MM.1S (cell line): Measurements from ENCODE around the gene B4GALT3.

ENCODE experiments used
- DNase-seq: peaks from one replicate; pipeline ENCODE4 v3.0.0-alpha.2; 2015
- H2AFZ ChIP-seq: fragments of 300-600 bp; sonication (generic); 2 replicates; pipeline ENCODE4 v1.6.0; 2016; ENCODE audit warnings: antibody characterized with exemption, low read length
- H3F3A ChIP-seq: fragments of 300-600 bp; sonication (generic); 2 replicates; pipeline ENCODE4 v1.6.1; 2016; ENCODE audit warnings: mild to moderate bottlenecking, antibody characterized with exemption, low read length, moderate library complexity, mixed read lengths; ENCODE audit not compliant: insufficient read depth
- H3K27ac ChIP-seq: fragments of 300-600 bp; sonication (generic); 2 replicates; pipeline ENCODE4 v1.5.1; 2016; ENCODE audit warnings: mild to moderate bottlenecking, low read length
- H3K27me3 ChIP-seq: fragments of 300-600 bp; sonication (generic); replicated peaks from 2 replicates; pipeline ENCODE4 v1.6.0; 2016; ENCODE audit warnings: low read length; ENCODE audit not compliant: insufficient read depth
- H3K36me3 ChIP-seq: fragments of 300-600 bp; sonication (generic); replicated peaks from 2 replicates; pipeline ENCODE4 v1.6.1; 2016; ENCODE audit warnings: mild to moderate bottlenecking, low read length, mixed read lengths; ENCODE audit not compliant: insufficient read depth
- H3K4me1 ChIP-seq: fragments of 300-600 bp; sonication (generic); 2 replicates; pipeline ENCODE4 v1.6.1; 2016; ENCODE audit warnings: low read length, mixed read lengths
- H3K4me2 ChIP-seq: fragments of 300-600 bp; sonication (generic); 2 replicates; pipeline ENCODE4 v1.6.0; 2016; ENCODE audit warnings: low read depth, low read length
- H3K4me3 ChIP-seq: fragments of 300-600 bp; sonication (generic); 2 replicates; pipeline ENCODE4 v1.5.1; 2016; ENCODE audit warnings: low read length, mixed read lengths
- H3K79me2 ChIP-seq: fragments of 300-600 bp; sonication (generic); 2 replicates; pipeline ENCODE4 v1.6.1; 2016; ENCODE audit warnings: mixed run types, low read length, mixed read lengths
- H3K9ac ChIP-seq: fragments of 300-600 bp; sonication (generic); 2 replicates; pipeline ENCODE4 v1.6.1; 2016; ENCODE audit warnings: low read length, mixed read lengths
- H3K9me2 ChIP-seq: fragments of 300-600 bp; sonication (generic); replicated peaks from 2 replicates; pipeline ENCODE4 v1.6.1; 2016; ENCODE audit warnings: mild to moderate bottlenecking, low read length, mixed read lengths; ENCODE audit not compliant: insufficient read depth
- H3K9me3 ChIP-seq: fragments of 300-600 bp; sonication (generic); replicated peaks from 2 replicates; pipeline ENCODE4 v1.6.1; 2016; ENCODE audit warnings: mild to moderate bottlenecking, low read length, mixed read lengths; ENCODE audit not compliant: insufficient read depth
- H4K20me1 ChIP-seq: fragments of 300-600 bp; sonication (generic); 2 replicates; pipeline ENCODE4 v1.6.1; 2016; ENCODE audit warnings: mild to moderate bottlenecking, low read length, moderate library complexity, mixed read lengths; ENCODE audit not compliant: insufficient read depth
- CTCF ChIP-seq: fragments of 300-600 bp; sonication (generic); IDR thresholded peaks from 2 replicates; pipeline ENCODE4 v1.5.1; 2016; ENCODE audit warnings: antibody characterized with exemption, low read length, mixed read lengths
- EZH2 ChIP-seq: fragments of 300-600 bp; sonication (generic); optimal IDR thresholded peaks from 2 replicates; pipeline ENCODE3; 2017; ENCODE audit warnings: low read depth, mild to moderate bottlenecking, antibody characterized with exemption, low read length, mixed read lengths
- EZH2phosphoT487 ChIP-seq: fragments of 300-600 bp; sonication (generic); IDR thresholded peaks from 2 replicates; pipeline ENCODE4 v1.6.1; 2018; ENCODE audit warnings: antibody characterized with exemption, low read length

Gene B4GALT3

GRCh38 chr1:161159913-161160243, 17.4 kb downstream of the B4GALT3 start:
- H3K4me2 ChIP-seq = peak overlapping the region; percentile 70
- H3K9ac ChIP-seq = peak overlapping the region; percentile 87
- TF ChIP-seq CTCF = no peak
- no peak for TF ChIP-seq EZH2phosphoT487
- TF ChIP-seq EZH2 = no peak
- peaks cover 16% of the 10 kb centered on the region for H3F3A ChIP-seq
- peaks cover 27% of the 10 kb centered on the region for H3K4me1 ChIP-seq
- no peaks in the 10 kb centered on the region for H3K9me3 ChIP-seq
- peaks cover 5% of the 10 kb centered on the region; the same call in 1 of the 2 replicates for H3K36me3 ChIP-seq
- peaks cover 31% of the 10 kb centered on the region for H3K79me2 ChIP-seq
- peak overlapping the region; percentile 67 for H2AFZ ChIP-seq
- peak overlapping the region; percentile 46; the same call in 1 of the 2 replicates for H3K27ac ChIP-seq
- H4K20me1 ChIP-seq = no peaks in the 10 kb centered on the region
- H3K4me3 ChIP-seq = peak overlapping the region; percentile 71
- H3K27me3 ChIP-seq = no peaks in the 10 kb centered on the region
- H3K9me2 ChIP-seq = no peaks in the 10 kb centered on the region
- no peak for DNase-seq

DNA sequence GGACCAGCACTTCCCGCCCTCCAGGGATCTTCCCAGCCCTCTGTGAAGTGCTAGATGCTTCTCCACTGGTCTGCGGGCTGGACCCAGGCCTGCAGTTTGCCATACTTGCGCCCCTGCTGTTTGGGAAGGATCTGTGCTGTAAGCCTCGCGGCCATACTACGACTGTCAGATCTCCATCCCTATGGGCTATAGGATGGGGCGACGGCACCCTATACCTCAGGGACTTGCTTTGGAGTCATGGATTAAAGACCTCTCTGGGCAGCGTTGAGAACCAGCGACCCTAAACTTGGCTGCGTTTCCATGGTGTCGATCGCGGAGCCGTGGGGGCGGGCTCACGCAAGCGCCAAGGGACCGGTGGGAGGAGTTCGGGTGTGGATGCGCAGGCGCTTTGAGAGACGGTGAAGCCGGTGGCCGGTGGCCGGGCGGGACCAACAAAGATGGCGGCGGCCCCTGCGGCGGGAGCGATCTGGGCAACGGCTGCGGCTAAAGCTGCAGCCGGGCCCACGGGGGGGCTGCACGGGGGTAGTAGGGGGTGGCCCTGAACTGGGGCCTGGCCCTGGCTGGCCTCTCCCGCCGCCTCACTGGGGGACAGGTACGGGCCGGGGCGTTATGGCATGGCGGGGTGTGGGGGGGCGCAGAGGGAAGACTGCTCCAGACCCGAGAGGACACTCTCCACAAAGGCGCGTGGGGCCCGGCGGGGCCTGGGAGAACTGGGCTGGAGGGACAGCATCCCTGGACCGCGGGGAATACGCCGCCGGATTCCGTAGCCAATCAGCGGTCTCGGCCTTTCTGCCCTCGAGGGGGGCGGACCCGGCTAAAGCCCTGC, 18.0 kb downstream of the B4GALT3 start, which contains the start of gene USP21:
Gene USP21, plus strand, starts transcription at position 414 of the 826 bp plus-strand sequence. CDS start 1,141 bp downstream, outside the sequence.
- Histone ChIP-seq H3F3A (peaks cover 16% of the 10 kb centered on the region), H3K36me3 (peaks cover 5% of the 10 kb centered on the region; the same call in 1 of the 2 replicates), H3K4me2 (peak within 1 kb of the TSS; percentile 70), H4K20me1 (no peaks in the 10 kb centered on the region), H2AFZ (peak within 1 kb of the TSS; percentile 67), H3K4me1 (peaks cover 31% of the 10 kb centered on the region), H3K27me3 (no peaks in the 10 kb centered on the region), H3K27ac (peak within 1 kb of the TSS; percentile 46; the same call in 1 of the 2 replicates), H3K9me2 (no peaks in the 10 kb centered on the region), H3K4me3 (peak within 1 kb of the TSS; percentile 71), H3K9me3 (no peaks in the 10 kb centered on the region), H3K9ac (peak within 1 kb of the TSS; percentile 87), H3K79me2 (peaks cover 36% of the 10 kb centered on the region)
- DNase-seq = peak; percentile 96
- TF ChIP-seq EZH2 = no peak
- peak; percentile 56 for TF ChIP-seq CTCF

DNA sequence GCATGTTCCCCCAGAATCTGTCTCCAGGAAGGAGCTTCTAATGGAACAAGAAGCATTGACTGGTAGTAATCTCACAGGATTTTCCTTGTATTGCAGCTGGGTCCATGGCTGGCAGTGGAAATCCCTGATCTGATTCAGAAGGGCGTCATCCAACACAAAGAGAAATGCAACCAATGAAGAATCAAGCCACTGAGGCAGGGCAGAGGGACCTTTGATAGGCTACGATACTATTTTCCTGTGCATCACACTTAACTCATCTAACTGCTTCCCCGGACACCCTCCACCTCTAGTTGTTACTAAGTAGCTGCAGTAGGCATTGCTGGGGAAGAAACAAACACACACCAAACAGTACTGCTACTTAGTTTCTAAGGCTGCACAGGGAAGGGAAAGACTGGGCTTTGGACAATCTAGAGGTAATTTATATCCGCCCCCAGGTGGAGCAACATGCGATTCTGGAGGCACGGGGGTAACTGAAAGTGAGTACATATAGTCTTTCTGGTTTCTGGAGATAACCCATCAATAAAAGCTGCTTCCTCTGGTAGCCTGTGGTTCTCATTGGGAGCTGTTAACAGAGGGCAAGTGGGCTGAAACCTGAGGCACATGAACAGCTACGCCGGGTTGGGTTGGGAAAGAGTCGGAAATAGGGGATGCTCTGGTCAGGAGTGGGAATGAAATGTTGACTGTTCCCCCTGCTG, 18.8 kb downstream of the B4GALT3 start:
- no peaks in the 10 kb centered on the region for H3K9me2 ChIP-seq
- H2AFZ ChIP-seq = no peak overlapping the region; the same call in 1 of the 2 replicates
- peak; percentile 41 for DNase-seq
- peaks cover 22% of the 10 kb centered on the region for H3F3A ChIP-seq
- peak overlapping the region; percentile 71 for H3K4me3 ChIP-seq
- H3K9me3 ChIP-seq = no peaks in the 10 kb centered on the region
- no peak for TF ChIP-seq EZH2
- TF ChIP-seq CTCF = no peak
- no peak for TF ChIP-seq EZH2phosphoT487
- peaks cover 5% of the 10 kb centered on the region; the same call in 1 of the 2 replicates for H3K36me3 ChIP-seq
- peak overlapping the region; percentile 87; the same call in 1 of the 2 replicates for H3K9ac ChIP-seq
- peak overlapping the region; percentile 46; the same call in 1 of the 2 replicates for H3K27ac ChIP-seq
- no peaks in the 10 kb centered on the region for H4K20me1 ChIP-seq
- H3K79me2 ChIP-seq = peaks cover 40% of the 10 kb centered on the region
- H3K4me2 ChIP-seq = peak overlapping the region; percentile 70
- H3K4me1 ChIP-seq = peaks cover 31% of the 10 kb centered on the region
- no peaks in the 10 kb centered on the region for H3K27me3 ChIP-seq
